HEK293 (cell line): ENCODE measurements around the gene CPEB3.

ENCODE experiments used
- CTCF ChIA-PET: fragments of 350-600 bp; formaldehyde crosslinking; extraction: SDS; loops from one replicate; lab custom pipeline; 2021; ENCODE audit warnings: antibody characterized with exemption; lab: Yijun Ruan, JAX
- POLR2A ChIA-PET: fragments of 300-600 bp; formaldehyde crosslinking; extraction: SDS; loops from one replicate; lab custom pipeline; 2020; ENCODE audit warnings: antibody characterized with exemption, inconsistent platforms; lab: Yijun Ruan, JAX
- H3K27ac ChIP-seq: fragments of 200-500 bp; sonication (Bioruptor generic); 2 replicates; pipeline ENCODE4 v1.5.1; 2014; ENCODE audit warnings: low read depth, low read length, control low read depth, inconsistent platforms; ENCODE audit errors: extremely low read depth
- H3K36me3 ChIP-seq, 2 experiments: fragments of 200-500 bp in 1 of 2; sonication (Bioruptor generic) in 1 of 2; 1 replicate in 1 of 2; 2 replicates in 1 of 2; pipeline ENCODE4 v1.5.1; 2014 to 2017; ENCODE audit warnings: inconsistent platforms in 2 of 2, low read length in 2 of 2; ENCODE audit not compliant: control insufficient read depth in 2 of 2, insufficient read depth in 1 of 2
- H3K4me1 ChIP-seq: fragments of 200-500 bp; sonication (Bioruptor generic); 2 replicates; pipeline ENCODE4 v1.5.1; 2014; ENCODE audit warnings: mild to moderate bottlenecking, low read length, inconsistent platforms; ENCODE audit not compliant: control insufficient read depth, insufficient read depth
- H3K4me3 ChIP-seq: 2 replicates; pipeline ENCODE4 v1.5.1; 2011; ENCODE audit warnings: low read depth, mild to moderate bottlenecking, control low read depth, low read length, moderate library complexity
- H3K9me3 ChIP-seq: fragments of 200-500 bp; sonication (Bioruptor generic); 2 replicates; pipeline ENCODE4 v1.5.1; 2014; ENCODE audit warnings: low read depth, low read length, inconsistent platforms; ENCODE audit not compliant: control insufficient read depth, insufficient read depth
- EGR2 ChIP-seq: fragments of 450-650 bp; formaldehyde crosslinking; IDR thresholded peaks from 2 replicates; pipeline ENCODE4 v1.5.1; 2016; ENCODE audit warnings: low read depth, missing biosample characterization, missing genetic modification characterization
- RBAK ChIP-seq: fragments of 450-650 bp; formaldehyde crosslinking; IDR thresholded peaks from 2 replicates; pipeline ENCODE4 v1.5.1; 2016; ENCODE audit warnings: missing biosample characterization, missing genetic modification characterization
- ZNF138 ChIP-seq: fragments of 450-650 bp; formaldehyde crosslinking; IDR thresholded peaks from 2 replicates; pipeline ENCODE4 v1.5.1; 2016; ENCODE audit warnings: missing biosample characterization, missing genetic modification characterization, borderline replicate concordance
- ZNF341 ChIP-seq: fragments of 450-650 bp; formaldehyde crosslinking; IDR thresholded peaks from 2 replicates; pipeline ENCODE4; 2016; ENCODE audit warnings: low read depth, missing biosample characterization, missing genetic modification characterization
- ZNF76 ChIP-seq: fragments of 450-650 bp; formaldehyde crosslinking; IDR thresholded peaks from 2 replicates; pipeline ENCODE4; 2016; ENCODE audit warnings: low read depth, missing biosample characterization, missing genetic modification characterization, borderline replicate concordance
- TF ChIP-seq, protein P1 (sequence below): fragments of 450-650 bp; formaldehyde crosslinking; IDR thresholded peaks from 2 replicates; pipeline ENCODE4 v1.5.1; 2016; ENCODE audit warnings: missing biosample characterization, missing genetic modification characterization
- TF ChIP-seq, protein P2 (sequence below): fragments of 450-650 bp; formaldehyde crosslinking; IDR thresholded peaks from 2 replicates; pipeline ENCODE4 v1.5.1; 2016; ENCODE audit warnings: missing biosample characterization, missing genetic modification characterization, borderline replicate concordance

The CPEB3 gene

DNA sequence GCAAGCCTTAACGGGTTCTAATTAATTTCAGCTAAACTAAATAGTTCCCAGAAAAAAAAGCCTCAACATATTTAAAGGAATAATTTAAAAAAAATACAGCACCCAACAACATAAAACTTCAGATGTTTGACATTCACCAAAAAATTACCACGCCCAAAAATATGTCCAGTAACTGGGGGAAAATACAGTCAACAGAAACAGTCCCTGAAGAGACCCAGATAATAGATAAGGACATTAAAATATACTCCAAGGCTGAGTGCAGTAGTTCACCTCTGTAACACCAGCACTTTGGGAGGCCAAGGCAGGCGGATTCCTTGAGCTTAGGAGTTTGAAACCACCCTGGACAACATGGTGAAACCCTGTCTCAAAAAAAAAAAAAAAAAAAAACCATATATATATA, 289.3 kb downstream of the CPEB3 start:
- no peak overlapping the region for H3K27ac ChIP-seq
- POLR2A ChIA-PET, result no interaction called here
- TF ChIP-seq, protein P1, sequence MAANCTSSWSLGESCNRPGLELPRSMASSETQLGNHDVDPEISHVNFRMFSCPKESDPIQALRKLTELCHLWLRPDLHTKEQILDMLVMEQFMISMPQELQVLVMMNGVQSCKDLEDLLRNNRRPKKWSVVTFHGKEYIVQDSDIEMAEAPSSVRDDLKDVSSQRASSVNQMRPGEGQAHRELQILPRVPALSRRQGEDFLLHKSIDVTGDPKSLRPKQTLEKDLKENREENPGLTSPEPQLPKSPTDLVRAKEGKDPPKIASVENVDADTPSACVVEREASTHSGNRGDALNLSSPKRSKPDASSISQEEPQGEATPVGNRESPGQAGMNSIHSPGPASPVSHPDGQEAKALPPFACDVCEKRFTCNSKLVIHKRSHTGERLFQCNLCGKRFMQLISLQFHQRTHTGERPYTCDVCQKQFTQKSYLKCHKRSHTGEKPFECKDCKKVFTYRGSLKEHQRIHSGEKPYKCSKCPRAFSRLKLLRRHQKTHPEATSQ (tag by site-specific recombination), result no peak
- TF ChIP-seq ZNF341, result no peak
- TF ChIP-seq, protein P2, sequence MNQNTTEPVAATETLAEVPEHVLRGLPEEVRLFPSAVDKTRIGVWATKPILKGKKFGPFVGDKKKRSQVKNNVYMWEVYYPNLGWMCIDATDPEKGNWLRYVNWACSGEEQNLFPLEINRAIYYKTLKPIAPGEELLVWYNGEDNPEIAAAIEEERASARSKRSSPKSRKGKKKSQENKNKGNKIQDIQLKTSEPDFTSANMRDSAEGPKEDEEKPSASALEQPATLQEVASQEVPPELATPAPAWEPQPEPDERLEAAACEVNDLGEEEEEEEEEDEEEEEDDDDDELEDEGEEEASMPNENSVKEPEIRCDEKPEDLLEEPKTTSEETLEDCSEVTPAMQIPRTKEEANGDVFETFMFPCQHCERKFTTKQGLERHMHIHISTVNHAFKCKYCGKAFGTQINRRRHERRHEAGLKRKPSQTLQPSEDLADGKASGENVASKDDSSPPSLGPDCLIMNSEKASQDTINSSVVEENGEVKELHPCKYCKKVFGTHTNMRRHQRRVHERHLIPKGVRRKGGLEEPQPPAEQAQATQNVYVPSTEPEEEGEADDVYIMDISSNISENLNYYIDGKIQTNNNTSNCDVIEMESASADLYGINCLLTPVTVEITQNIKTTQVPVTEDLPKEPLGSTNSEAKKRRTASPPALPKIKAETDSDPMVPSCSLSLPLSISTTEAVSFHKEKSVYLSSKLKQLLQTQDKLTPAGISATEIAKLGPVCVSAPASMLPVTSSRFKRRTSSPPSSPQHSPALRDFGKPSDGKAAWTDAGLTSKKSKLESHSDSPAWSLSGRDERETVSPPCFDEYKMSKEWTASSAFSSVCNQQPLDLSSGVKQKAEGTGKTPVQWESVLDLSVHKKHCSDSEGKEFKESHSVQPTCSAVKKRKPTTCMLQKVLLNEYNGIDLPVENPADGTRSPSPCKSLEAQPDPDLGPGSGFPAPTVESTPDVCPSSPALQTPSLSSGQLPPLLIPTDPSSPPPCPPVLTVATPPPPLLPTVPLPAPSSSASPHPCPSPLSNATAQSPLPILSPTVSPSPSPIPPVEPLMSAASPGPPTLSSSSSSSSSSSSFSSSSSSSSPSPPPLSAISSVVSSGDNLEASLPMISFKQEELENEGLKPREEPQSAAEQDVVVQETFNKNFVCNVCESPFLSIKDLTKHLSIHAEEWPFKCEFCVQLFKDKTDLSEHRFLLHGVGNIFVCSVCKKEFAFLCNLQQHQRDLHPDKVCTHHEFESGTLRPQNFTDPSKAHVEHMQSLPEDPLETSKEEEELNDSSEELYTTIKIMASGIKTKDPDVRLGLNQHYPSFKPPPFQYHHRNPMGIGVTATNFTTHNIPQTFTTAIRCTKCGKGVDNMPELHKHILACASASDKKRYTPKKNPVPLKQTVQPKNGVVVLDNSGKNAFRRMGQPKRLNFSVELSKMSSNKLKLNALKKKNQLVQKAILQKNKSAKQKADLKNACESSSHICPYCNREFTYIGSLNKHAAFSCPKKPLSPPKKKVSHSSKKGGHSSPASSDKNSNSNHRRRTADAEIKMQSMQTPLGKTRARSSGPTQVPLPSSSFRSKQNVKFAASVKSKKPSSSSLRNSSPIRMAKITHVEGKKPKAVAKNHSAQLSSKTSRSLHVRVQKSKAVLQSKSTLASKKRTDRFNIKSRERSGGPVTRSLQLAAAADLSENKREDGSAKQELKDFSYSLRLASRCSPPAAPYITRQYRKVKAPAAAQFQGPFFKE (tag by site-specific recombination), result no peak
- TF ChIP-seq ZNF138 (tag by site-specific recombination), result no peak
- TF ChIP-seq RBAK (tag by site-specific recombination), result no peak
- no peak for TF ChIP-seq EGR2 (tag by site-specific recombination)
- no peak for TF ChIP-seq ZNF76 (tag by site-specific recombination)
- H3K4me1 ChIP-seq, result no peaks in the 10 kb centered on the region
- CTCF ChIA-PET, result no interaction called here
- H3K9me3 ChIP-seq, result no peaks in the 10 kb centered on the region
- peaks cover 46 to 49% of the 10 kb centered on the region in 2 experiments for H3K36me3 ChIP-seq
- no peak overlapping the region for H3K4me3 ChIP-seq
